ENCODE results near the gene DNTT. TPM values are rescaled to one million over a fixed set of nuclear protein-coding genes. Genes with fewer than 3 reads are reported as not detected.

DNTT gene
- total RNA-seq, 4 donors from 2014 or later, result not detected

DNA sequence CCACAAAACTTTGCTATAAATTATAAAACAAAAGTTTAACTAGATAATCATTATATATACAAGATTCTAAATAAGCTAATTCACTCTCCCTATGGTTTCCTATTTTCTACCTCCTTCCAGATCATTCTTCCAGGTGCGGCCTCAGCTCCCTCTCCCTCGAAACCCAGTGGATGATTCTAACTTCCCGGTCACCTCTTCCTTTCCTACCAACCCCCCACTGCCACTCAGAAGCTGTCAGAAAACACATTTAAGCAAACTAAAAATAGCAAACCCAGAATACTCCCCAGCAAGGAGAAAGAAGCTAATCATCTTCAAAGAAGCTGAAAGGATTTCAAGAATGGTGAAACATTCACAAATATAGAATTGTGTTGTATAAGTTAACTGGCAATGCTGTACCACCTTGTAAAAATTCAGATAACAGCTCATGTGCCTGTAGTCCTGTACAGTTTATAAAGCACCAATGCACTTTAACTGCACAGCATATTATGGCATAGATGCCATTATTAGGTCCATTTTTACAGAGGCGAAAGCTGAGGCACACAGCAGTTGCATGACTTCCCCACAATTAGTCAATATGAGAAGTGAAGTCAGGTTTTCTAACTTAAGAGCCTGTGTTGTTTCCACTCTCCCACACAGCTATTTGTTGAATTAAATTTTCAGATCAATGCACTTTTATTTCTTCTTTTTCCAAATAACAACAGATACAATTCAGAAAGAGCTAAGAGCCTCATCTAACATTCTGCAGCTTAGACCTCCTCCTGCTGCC, 13.7 kb upstream of the DNTT start:
- H3K27ac ChIP-seq (replicated peaks in 1 of 4), result no peak overlapping the region
- intact Hi-C loops (cut with DNase I), result loop anchor here (5.0 kb wide), 1 partner anchor 273 kb away; no protein-coding TSS in a partner anchor
- H3K27me3 ChIP-seq, result no peaks in the 10 kb centered on the region
- H3K36me3 ChIP-seq, result no peaks in the 10 kb centered on the region
- H3K4me1 ChIP-seq, result peaks cover 0 to 13% (median 12%) of the 10 kb centered on the region in 4 donors
- no peak for DNase-seq (ENCODE audit: extremely low spot score)
- no peak overlapping the region for H3K4me3 ChIP-seq
- H3K9me3 ChIP-seq, result no peaks in the 10 kb centered on the region
- WGBS, result 70% methylated on average over 4 of the region's 4 CpGs
- no peak for TF ChIP-seq POLR2A (IDR thresholded peaks at IDR 0.05; ENCODE audit: low read depth)
- TF ChIP-seq POLR2AphosphoS5 (IDR thresholded peaks at IDR 0.05), result no peak
- TF ChIP-seq EP300 (IDR thresholded peaks at IDR 0.05), result no peak
- TF ChIP-seq, protein P1, sequence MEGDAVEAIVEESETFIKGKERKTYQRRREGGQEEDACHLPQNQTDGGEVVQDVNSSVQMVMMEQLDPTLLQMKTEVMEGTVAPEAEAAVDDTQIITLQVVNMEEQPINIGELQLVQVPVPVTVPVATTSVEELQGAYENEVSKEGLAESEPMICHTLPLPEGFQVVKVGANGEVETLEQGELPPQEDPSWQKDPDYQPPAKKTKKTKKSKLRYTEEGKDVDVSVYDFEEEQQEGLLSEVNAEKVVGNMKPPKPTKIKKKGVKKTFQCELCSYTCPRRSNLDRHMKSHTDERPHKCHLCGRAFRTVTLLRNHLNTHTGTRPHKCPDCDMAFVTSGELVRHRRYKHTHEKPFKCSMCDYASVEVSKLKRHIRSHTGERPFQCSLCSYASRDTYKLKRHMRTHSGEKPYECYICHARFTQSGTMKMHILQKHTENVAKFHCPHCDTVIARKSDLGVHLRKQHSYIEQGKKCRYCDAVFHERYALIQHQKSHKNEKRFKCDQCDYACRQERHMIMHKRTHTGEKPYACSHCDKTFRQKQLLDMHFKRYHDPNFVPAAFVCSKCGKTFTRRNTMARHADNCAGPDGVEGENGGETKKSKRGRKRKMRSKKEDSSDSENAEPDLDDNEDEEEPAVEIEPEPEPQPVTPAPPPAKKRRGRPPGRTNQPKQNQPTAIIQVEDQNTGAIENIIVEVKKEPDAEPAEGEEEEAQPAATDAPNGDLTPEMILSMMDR (IDR thresholded peaks at IDR 0.05), result no peak

DNA sequence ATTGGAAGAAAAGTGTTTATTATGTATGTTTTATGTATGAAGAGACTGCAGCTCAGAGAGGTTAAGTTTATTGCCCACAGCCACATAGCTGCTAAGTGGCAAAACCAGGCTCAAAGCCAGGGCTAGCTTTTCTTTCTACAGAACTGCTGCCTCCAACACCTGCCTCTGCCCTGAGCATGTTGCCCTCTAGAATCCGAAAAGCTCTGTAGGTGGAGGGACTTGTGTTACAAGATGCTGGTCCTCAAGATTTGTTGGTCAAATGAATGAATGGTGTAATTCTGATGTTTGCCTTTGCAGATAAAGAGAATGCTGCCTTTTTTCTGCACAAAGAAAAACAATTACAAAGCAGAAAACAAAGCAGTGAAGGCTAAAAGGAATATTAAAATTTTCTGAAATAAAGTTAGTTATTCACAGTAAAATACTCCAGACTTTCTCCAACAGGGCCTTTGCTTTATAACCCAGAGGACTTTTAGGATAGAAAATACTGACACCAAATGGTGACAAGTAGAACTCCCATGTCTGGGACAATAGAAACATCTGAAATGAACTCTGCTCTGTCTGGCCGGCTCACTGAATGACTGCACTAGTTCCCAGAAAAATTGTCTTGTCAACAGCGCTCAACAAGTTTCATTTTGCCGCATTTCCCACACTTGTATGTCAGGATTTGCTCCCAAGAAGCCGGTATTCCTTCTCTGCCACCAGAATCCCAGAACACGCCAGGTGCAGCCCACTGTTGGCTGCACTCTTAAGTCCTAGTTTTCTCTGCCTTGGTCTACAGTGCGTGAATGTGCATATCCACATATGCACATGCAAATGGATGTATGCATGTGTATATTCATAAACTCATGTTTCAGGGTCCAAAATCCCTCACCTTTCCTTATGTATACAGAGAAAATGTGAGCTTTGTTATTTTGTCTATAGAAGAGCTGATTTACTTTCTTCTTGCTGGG, 11.0 kb upstream of the DNTT start:
- H3K9me3 ChIP-seq, result no peaks in the 10 kb centered on the region
- H3K36me3 ChIP-seq, result no peaks in the 10 kb centered on the region
- intact Hi-C loops (cut with DNase I), result loop anchor here (2.0 to 5.0 kb wide), 2 partner anchors 62 to 276 kb away; no protein-coding TSS in a partner anchor
- no peak overlapping the region for H3K4me3 ChIP-seq
- peaks cover 0 to 2% (median 1%) of the 10 kb centered on the region in 4 donors for H3K4me1 ChIP-seq
- no peak overlapping the region for H3K27ac ChIP-seq (replicated peaks in 1 of 4)
- WGBS, result 48% methylated on average over 7 of the region's 7 CpGs
- no peak for DNase-seq (ENCODE audit: extremely low spot score)
- TF ChIP-seq, protein P1 (IDR thresholded peaks at IDR 0.05), result peak; percentile 58 to 64 (median 63)
- TF ChIP-seq POLR2AphosphoS5 (IDR thresholded peaks at IDR 0.05), result no peak
- H3K27me3 ChIP-seq, result no peaks in the 10 kb centered on the region

DNA sequence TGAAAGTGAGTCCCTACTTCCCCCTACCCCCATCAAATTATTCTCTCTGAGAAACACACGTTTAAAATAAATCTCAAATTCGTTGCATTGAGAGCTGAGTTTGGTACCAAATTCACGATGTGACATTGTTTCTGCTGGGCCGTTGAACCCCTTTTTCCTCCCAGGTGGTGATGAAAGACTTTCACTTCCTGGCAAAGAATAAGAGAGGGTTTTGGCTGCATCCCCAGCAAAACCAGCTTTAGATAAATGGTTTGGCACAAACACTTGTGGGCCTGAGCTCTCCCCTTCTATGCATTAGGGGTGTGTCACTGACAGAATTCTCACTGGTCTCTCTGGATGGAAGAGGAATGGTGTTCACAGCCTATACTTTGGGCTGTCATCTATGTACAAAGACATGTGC, 8.8 kb upstream of the DNTT start:
- Histone ChIP-seq H3K9me3 (no peaks in the 10 kb centered on the region), H3K4me3 (no peak overlapping the region), H3K36me3 (no peaks in the 10 kb centered on the region), H3K27ac (replicated peaks in 1 of 4) (no peak overlapping the region), H3K4me1 (no peaks in the 10 kb centered on the region), H3K27me3 (no peaks in the 10 kb centered on the region)
- no peak for DNase-seq (ENCODE audit: extremely low spot score)
- no peak for TF ChIP-seq POLR2AphosphoS5 (IDR thresholded peaks at IDR 0.05)
- no peak for TF ChIP-seq EP300 (IDR thresholded peaks at IDR 0.05)
- TF ChIP-seq, protein P1 (IDR thresholded peaks at IDR 0.05), result no peak
- no peak for TF ChIP-seq POLR2A (IDR thresholded peaks at IDR 0.05; ENCODE audit: low read depth)
- 48% methylated on average over 4 of the region's 4 CpGs for WGBS
- intact Hi-C loops (cut with DNase I), result no loop called here

DNA sequence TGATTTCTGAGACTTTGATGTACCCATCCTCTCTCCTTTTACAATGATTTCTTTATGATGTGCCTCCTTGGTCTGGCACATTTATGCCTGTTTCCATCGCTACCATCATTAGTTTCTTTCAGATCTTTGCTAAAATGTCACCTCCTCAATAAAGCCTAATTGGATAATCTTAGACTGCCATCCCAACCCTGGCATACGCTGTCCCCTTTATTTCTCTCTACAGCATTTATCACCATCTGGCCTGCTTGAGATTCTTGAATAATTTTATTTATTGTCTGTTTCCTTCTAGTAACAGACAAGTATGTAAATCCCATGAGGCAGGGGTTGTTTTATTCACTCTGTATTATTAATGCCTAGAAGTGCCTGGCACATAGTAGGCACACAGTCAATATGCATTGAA, 6.7 kb upstream of the DNTT start:
- TF ChIP-seq POLR2AphosphoS5 (IDR thresholded peaks at IDR 0.05) (no peak), POLR2A (IDR thresholded peaks at IDR 0.05; ENCODE audit: low read depth) (no peak), EP300 (IDR thresholded peaks at IDR 0.05) (no peak)
- TF ChIP-seq, protein P1 (IDR thresholded peaks at IDR 0.05), result no peak
- no peak overlapping the region for H3K4me3 ChIP-seq
- no peaks in the 10 kb centered on the region for H3K9me3 ChIP-seq
- no peaks in the 10 kb centered on the region for H3K36me3 ChIP-seq
- no peaks in the 10 kb centered on the region for H3K27me3 ChIP-seq
- H3K27ac ChIP-seq (replicated peaks in 1 of 4), result no peak overlapping the region
- WGBS, result 87% methylated on average over 2 of the region's 2 CpGs
- no peak for DNase-seq (ENCODE audit: extremely low spot score)
- intact Hi-C loops (cut with DNase I), result no loop called here
- H3K4me1 ChIP-seq, result no peaks in the 10 kb centered on the region

Measured in esophagus muscularis mucosa (tissue), 4 donors.